HG03432 (cell line): ENCODE data around the gene CYP4F12.

ENCODE experiments used
- ATAC-seq: cut with Tn5 transposase; IDR thresholded peaks from one replicate; pipeline ENCODE4 v1.9.1; 2021; ENCODE audit warnings: mild to moderate bottlenecking, moderate library complexity; ENCODE audit not compliant: unreplicated experiment

The CYP4F12 gene

DNA sequence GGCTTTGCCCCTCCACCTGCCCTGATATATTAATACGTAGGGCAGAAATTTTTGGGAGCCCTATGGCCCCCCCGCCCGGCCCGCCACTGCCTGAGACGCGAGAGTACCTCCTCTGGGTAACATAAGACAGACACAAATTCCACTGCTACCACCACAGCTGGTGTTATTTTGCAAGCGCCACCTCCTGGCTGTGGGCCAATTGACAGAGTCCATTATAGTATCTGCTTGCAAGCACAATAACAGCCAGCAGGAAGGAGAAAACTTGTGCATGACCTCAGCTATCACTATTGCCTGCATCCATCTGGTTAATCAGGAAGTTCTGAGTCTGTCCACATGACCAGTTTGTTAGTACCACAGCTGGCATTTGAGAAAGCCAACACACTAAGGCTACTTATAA lies 29.6 kb downstream of the CYP4F12 start:
- ATAC-seq: no peak

DNA sequence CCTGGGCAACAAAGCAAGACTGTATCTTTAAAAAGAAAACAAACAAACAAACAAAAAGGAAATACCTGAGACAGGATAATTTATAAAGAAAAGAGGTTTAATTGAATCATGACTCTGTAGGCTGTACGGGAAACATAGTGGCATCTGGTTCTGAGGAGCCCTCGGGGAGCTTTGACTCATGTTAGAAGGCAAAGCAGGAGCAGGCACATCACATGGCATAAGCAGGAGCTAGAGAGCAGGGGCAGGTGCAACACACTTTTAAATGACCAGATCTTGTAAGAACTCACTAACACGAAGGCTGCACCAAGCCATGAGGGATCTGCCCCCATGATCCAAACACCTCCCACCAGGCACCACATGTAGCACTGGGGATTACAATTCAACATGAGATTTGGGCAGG lies 41.8 kb downstream of the CYP4F12 start:
- ATAC-seq: no peak

DNA sequence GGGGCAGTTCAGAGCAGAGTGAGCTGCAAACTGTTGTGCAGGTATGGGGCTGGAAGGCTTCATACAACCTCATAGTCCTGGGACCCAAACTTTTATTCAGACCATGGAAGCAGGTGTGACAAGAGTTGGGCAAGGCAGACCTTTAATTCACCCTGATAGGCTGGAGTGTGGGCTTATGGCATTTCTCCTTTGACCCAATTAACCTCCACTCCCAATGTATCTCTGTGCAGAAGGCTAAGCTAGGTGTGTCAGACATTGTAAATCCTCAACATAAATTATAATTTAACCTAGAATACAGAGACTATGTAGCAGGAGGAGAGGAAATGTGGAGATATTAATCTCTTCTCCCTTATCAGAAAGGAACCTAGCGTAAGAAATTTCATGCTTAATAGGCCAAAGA lies 42.8 kb downstream of the CYP4F12 start:
- ATAC-seq: no peak

GRCh38 chr19:15717809-15718208 lies 44.9 kb downstream of the CYP4F12 start:
- no peak for ATAC-seq

GRCh38 chr19:15721268-15721667 lies 48.4 kb downstream of the CYP4F12 start:
- ATAC-seq: no peak

DNA sequence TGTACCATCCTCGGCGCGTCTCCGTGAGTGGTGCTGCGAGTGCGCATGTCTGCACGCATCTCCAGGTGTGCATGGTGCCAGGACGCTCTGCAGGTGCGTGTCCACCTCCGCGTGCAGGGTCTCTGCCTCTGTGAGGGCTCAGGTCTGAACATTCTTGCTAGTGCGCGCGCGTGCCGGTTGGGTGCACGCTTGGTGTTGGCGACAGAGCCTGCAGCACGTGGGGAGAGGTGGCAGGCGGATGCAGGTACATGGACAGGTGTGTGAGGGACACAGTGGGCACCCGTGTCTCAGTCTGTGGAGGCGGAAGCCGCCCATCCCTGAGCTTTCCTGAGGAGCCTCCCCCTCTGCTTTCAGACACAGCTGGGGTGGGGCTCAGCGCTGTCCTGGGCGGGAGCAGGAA lies 50.1 kb downstream of the CYP4F12 start:
- ATAC-seq: no peak

DNA sequence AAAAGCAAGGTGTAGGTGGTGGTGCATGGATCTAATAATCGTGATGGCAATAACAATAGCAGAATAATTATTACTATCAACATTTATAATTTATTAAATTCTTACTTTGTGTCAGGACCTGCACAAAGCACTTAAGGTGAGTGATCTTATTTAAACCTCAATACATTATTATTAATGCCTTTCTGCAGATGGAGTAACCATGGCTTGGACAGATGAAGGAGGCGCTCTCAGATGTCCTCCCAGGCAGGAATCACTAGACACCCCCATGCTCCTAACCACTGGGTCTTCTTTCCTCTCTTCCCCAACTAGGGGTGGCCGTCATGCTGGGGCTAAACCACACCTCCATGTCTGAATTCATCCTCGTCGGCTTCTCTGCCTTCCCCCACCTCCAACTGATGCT lies 54.8 kb downstream of the CYP4F12 start, which contains the start of gene OR10H2:
OR10H2 (plus strand) TSS at position 301 of the 400 bp plus-strand sequence; CDS start at position 321, 20 bp downstream.
- no peak for ATAC-seq

- no peak for ATAC-seq
Measured at GRCh38 chr19:15730538-15730937, 57.7 kb downstream of the CYP4F12 start.

GRCh38 chr19:15732388-15732787 lies 59.5 kb downstream of the CYP4F12 start:
- ATAC-seq: no peak

DNA sequence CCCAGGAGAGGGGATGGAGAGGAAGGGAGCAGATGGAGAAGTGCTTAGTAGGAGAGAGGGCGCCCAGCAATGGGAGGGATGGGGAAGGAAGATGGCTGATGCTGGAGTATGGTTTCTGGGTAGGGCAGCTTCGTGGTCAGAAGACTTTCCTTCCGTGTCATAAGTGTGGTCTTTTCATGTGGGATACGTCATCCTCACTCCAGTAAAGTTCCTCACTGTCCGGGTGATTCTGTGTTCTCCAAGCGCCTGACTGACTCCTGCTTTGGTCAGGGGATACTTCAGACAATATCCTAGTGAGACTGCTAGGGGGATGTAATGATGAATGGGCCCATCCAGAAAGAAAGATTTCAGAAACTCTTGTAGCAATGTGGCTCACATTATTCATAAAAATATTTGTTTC lies 61.0 kb downstream of the CYP4F12 start:
- ATAC-seq: no peak

DNA sequence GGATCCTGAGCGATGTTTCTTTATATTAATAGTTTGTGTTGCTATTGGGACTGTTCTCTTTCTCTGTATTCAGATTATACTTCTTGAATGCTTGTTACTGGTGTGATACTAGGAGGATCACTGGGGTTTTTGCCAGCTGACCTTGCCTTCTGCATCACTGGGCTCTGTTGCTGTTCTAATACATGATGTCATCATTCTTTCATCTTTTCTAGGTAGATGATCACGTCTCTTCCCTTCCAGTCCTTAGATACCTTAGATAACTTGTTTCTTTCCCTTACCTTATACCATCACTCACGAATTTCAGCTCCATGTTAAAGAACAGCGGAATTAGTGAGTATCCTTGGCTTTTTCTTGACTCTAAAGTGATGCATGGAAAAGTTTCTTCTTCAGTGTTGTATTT lies 64.8 kb downstream of the CYP4F12 start, which contains the start of gene OR10H3:
OR10H3 (plus strand) TSS at position 264 of the 400 bp plus-strand sequence. CDS start 3,408 bp downstream, outside the sequence.
- no peak for ATAC-seq

- ATAC-seq: no peak
Measured at GRCh38 chr19:15740785-15741184, 67.9 kb downstream of the CYP4F12 start.
